GM19099 (cell line): ENCODE data around the gene VMAC.

ENCODE experiments used
- POLR2A ChIP-seq: IDR thresholded peaks from 3 replicates; pipeline ENCODE4 v1.6.1; 2011; ENCODE audit warnings: low read depth; ENCODE audit not compliant: insufficient read length; ENCODE audit errors: extremely low read depth

The VMAC gene

GRCh38 chr19:5932146-5932545 lies 27.5 kb downstream of the VMAC start:
- no peak for TF ChIP-seq POLR2A

GRCh38 chr19:5932609-5933262 lies 28.1 kb downstream of the VMAC start:
- TF ChIP-seq POLR2A: no peak

- no peak for TF ChIP-seq POLR2A
These were observed 28.9 kb downstream of the VMAC start for GRCh38 chr19:5933391-5934068.

- no peak for TF ChIP-seq POLR2A
These were observed 29.4 kb downstream of the VMAC start for GRCh38 chr19:5934069-5934401.

- TF ChIP-seq POLR2A: no peak
These were observed 30.3 kb downstream of the VMAC start for GRCh38 chr19:5934774-5935472.

- TF ChIP-seq POLR2A: no peak
These were observed 31.0 kb downstream of the VMAC start for GRCh38 chr19:5935473-5936291.

GRCh38 chr19:5936292-5936592 lies 31.6 kb downstream of the VMAC start:
- no peak for TF ChIP-seq POLR2A

- no peak for TF ChIP-seq POLR2A
These were observed 32.9 kb downstream of the VMAC start for GRCh38 chr19:5937550-5937949.

- TF ChIP-seq POLR2A: no peak
These were observed 35.9 kb downstream of the VMAC start for GRCh38 chr19:5940260-5941208.

GRCh38 chr19:5941673-5942072 lies 37.0 kb downstream of the VMAC start:
- no peak for TF ChIP-seq POLR2A

GRCh38 chr19:5943045-5943444 lies 38.4 kb downstream of the VMAC start:
- TF ChIP-seq POLR2A: no peak

GRCh38 chr19:5943623-5944022 lies 39.0 kb downstream of the VMAC start:
- TF ChIP-seq POLR2A: no peak

- no peak for TF ChIP-seq POLR2A
These were observed 42.8 kb downstream of the VMAC start for GRCh38 chr19:5947435-5947834.

GRCh38 chr19:5948752-5949564 lies 44.3 kb downstream of the VMAC start:
- no peak for TF ChIP-seq POLR2A

GRCh38 chr19:5949792-5950305 lies 45.2 kb downstream of the VMAC start:
- no peak for TF ChIP-seq POLR2A
